Measurements from ENCODE around the gene ZDHHC13. TPM values are rescaled to one million over a fixed set of nuclear protein-coding genes. Genes with fewer than 3 reads are reported as not detected.

The ZDHHC13 gene
- total RNA-seq, 1 donor from 2014 or later, result 5.2 TPM

DNA sequence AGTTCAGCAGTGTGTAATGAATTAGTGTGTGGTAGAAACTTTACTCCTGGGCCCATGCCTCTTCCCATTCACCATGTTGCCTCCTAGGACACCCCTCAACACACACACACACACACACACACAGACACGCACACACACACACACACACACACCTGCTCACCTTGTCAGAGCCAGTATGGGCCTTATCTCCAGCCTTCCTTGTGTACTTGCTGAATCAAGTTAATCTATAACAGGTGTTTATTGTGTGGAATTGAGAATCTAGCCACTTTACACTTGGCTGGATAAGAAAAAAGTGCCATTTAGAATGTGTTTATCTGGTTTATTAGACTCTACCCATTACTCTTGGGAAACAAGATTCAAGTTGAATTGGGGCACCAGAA lies 14.5 kb upstream of the ZDHHC13 start:
- no peaks in the 10 kb centered on the region for H3K9me3 ChIP-seq
- no peak overlapping the region for H3K27ac ChIP-seq
- H3K36me3 ChIP-seq, result no peaks in the 10 kb centered on the region
- no peak overlapping the region for H3K4me3 ChIP-seq
- intact Hi-C loops (cut with DNase I), result no loop called here
- H3K27me3 ChIP-seq, result no peaks in the 10 kb centered on the region
- no peaks in the 10 kb centered on the region for H3K4me1 ChIP-seq
- DNase-seq (ENCODE audit: low spot score in 2 of 2), result no peak
- TF ChIP-seq, protein P1, sequence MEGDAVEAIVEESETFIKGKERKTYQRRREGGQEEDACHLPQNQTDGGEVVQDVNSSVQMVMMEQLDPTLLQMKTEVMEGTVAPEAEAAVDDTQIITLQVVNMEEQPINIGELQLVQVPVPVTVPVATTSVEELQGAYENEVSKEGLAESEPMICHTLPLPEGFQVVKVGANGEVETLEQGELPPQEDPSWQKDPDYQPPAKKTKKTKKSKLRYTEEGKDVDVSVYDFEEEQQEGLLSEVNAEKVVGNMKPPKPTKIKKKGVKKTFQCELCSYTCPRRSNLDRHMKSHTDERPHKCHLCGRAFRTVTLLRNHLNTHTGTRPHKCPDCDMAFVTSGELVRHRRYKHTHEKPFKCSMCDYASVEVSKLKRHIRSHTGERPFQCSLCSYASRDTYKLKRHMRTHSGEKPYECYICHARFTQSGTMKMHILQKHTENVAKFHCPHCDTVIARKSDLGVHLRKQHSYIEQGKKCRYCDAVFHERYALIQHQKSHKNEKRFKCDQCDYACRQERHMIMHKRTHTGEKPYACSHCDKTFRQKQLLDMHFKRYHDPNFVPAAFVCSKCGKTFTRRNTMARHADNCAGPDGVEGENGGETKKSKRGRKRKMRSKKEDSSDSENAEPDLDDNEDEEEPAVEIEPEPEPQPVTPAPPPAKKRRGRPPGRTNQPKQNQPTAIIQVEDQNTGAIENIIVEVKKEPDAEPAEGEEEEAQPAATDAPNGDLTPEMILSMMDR (IDR thresholded peaks at IDR 0.05), result no peak

DNA sequence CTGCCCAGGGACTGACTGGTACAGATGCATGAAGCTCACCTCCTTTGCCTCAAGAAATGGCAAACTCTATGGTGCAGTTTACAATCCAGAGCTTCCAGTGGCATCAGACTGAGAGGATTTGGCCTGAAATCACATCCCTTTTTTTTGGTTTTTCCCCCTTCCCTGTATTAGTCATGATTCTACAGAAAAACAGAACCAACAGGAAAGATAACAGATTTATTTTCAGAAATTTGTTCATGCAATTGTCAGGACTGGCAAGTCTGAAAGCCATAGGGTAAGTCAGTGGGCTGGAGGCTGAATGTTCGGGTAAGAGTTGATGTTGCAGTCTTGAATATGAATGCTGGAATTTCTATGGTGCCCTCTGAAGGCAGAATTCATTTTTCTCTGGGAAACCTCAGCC lies 12.0 kb upstream of the ZDHHC13 start:
- Histone ChIP-seq H3K4me3 (no peak overlapping the region), H3K4me1 (no peaks in the 10 kb centered on the region), H3K36me3 (no peaks in the 10 kb centered on the region), H3K27ac (no peak overlapping the region), H3K27me3 (no peaks in the 10 kb centered on the region), H3K9me3 (no peaks in the 10 kb centered on the region)
- no peak for DNase-seq (ENCODE audit: low spot score in 2 of 2)
- TF ChIP-seq, protein P1 (IDR thresholded peaks at IDR 0.05), result no peak
- intact Hi-C loops (cut with DNase I), result no loop called here

DNA sequence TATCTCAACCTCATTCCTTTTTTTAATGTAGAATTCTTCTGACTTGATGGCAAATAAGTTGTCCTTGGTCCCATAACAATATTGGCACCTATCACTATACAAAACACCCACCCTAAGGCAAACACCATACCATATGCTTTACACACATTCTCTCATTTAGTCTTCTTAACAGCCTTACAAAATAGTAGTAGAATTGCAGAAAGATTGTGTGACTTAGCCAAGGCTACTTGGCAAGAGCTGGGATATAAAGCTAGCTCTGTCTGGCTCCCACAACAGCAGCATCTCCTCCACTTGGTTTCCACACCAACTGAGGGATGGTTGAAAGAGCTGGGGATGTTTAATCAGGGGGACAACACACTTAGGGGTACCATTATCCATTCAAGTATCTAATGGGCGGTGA lies 9.8 kb upstream of the ZDHHC13 start:
- Histone ChIP-seq H3K4me1 (no peaks in the 10 kb centered on the region), H3K4me3 (no peak overlapping the region), H3K36me3 (no peaks in the 10 kb centered on the region), H3K27ac (no peak overlapping the region), H3K27me3 (no peaks in the 10 kb centered on the region), H3K9me3 (no peaks in the 10 kb centered on the region)
- TF ChIP-seq, protein P1 (IDR thresholded peaks at IDR 0.05), result no peak
- DNase-seq (ENCODE audit: low spot score in 2 of 2), result no peak
- intact Hi-C loops (cut with DNase I), result no loop called here

DNA sequence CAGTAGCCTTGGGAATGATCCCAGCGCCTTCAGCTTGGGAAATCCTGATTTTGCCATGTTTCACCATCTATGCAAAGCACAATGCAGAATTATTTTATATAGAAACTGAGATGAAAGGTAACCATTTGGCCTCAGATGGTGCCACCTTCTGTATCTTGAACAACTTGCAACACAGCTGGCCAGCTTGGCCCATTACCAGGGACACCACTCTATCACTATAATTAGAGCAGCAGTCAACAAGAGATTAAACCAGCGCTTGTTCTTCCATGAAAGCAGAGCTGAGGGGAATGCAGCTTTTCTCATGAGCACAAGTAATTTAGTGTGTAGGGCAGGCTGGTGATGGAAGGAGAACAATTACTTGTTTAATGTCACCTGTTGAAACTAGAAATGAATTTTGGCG lies 6.7 kb upstream of the ZDHHC13 start:
- Histone ChIP-seq H3K9me3 (no peaks in the 10 kb centered on the region), H3K4me3 (no peak overlapping the region), H3K27ac (no peak overlapping the region), H3K27me3 (no peaks in the 10 kb centered on the region), H3K4me1 (no peaks in the 10 kb centered on the region), H3K36me3 (no peaks in the 10 kb centered on the region)
- TF ChIP-seq, protein P1 (IDR thresholded peaks at IDR 0.05), result no peak
- DNase-seq (ENCODE audit: low spot score in 2 of 2), result no peak
- intact Hi-C loops (cut with DNase I), result no loop called here

DNA sequence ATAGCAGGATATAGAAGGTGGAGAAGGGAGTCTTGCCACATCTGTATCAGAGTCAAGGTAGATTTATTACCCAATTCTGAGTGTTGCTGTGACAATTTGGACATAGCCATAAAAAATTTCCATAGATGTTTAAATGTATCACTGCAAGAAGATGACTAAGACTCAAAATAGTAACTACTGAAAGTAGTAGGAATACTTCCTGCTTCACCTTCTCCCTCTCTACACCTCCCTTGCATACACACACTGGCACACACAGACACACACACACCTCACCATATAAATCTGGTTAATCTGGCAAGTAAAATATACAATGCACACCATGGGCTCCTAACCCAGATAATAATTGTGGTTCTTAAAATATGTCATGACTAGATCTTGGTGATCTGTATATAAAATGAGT lies 5.2 kb upstream of the ZDHHC13 start:
- Histone ChIP-seq H3K27ac (no peak overlapping the region), H3K36me3 (no peaks in the 10 kb centered on the region), H3K27me3 (no peaks in the 10 kb centered on the region), H3K9me3 (no peaks in the 10 kb centered on the region), H3K4me3 (no peak overlapping the region), H3K4me1 (no peaks in the 10 kb centered on the region)
- TF ChIP-seq, protein P1 (IDR thresholded peaks at IDR 0.05), result no peak
- no peak for DNase-seq (ENCODE audit: low spot score in 2 of 2)
- intact Hi-C loops (cut with DNase I), result no loop called here

DNA sequence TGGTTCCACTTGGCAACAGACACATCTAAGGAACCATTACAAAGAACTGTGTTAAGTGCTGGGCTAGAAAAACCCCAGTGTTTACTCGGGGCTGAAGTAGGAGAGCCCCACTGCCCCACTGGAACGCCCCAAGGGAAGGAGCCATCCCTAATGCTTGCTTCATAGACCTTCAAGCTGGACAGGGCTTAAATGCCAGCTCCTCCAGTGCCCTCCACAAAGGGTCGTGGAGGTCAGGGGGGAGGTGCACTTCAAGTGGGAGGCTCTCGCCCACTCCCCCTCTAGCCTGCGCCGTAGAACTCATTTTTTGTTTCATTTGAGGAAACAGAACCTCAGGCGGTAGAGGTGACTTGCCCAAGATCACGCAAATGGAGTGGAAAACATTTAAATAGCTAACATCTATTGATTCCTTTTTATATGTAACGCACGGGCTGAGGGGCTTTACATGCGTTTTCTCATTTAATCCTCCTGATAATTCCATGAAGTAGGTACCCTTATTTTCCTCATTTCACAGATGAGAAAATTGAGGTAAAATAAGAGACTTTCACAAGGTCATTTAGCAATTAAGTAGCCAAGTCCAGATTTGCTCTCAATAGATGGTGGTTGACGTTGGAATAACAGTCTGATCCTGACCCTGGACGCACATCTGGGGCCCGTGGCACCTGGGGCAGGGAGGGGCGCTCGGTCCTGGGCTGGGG lies 545 bp upstream of the ZDHHC13 start:
- no peaks in the 10 kb centered on the region for H3K36me3 ChIP-seq
- H3K9me3 ChIP-seq, result no peaks in the 10 kb centered on the region
- peak overlapping the region; percentile 84 to 94 for H3K4me3 ChIP-seq
- H3K4me1 ChIP-seq, result no peaks in the 10 kb centered on the region
- TF ChIP-seq, protein P1 (IDR thresholded peaks at IDR 0.05), result no peak
- intact Hi-C loops (cut with DNase I), result no loop called here
- no peak for DNase-seq (ENCODE audit: low spot score in 2 of 2)
- no peak overlapping the region for H3K27ac ChIP-seq
- no peaks in the 10 kb centered on the region for H3K27me3 ChIP-seq
